ENCODE measurements around the gene ANKRD13B.
"Not testable (repeated sequence)": the region's sequence is repeated elsewhere in the genome, so short reads cannot be mapped to it uniquely, and the experiment has no call there.

ANKRD13B gene

DNA sequence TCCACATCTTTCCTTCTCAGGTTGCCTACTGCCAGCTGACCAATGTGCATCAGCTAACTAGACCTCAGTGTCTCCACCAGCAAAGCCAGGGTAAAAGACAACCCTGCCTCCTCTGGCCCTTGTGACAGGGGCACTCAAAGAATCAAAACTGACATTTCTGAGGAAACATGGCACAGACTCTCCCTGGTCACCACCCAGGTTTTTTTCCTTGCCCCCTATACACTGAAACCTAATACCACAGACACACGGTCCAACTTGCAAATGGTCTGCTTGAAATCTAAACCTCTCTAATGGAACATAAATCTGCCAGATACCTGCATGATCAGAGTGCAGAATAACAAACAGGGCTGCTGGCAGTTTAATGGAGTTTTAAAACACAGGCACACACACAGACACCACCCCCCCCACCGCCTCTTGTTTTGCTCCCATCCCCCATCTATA is 49.3 kb downstream of the ANKRD13B start:
- DNase-seq (ENCODE audit: low spot score) = no peak
- FAIRE-seq = no peak

DNA sequence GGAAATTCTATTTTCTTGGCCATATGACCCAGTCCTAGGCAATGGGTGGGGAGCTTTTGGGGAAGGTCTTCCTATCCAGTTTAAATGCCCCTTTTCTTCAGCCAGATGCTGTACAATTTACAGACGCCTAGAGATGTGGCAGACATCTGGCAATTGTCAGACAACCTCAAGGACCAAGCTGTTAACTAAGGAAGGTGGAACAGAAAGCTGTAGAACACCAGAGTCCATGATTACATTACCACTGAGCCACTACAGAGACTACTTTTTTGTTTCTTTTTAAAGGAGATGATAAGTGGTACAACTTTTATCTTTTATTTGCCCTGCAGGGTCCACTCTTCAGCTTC is 50.9 kb downstream of the ANKRD13B start:
- DNase-seq (ENCODE audit: low spot score) (no peak), FAIRE-seq (no peak)

DNA sequence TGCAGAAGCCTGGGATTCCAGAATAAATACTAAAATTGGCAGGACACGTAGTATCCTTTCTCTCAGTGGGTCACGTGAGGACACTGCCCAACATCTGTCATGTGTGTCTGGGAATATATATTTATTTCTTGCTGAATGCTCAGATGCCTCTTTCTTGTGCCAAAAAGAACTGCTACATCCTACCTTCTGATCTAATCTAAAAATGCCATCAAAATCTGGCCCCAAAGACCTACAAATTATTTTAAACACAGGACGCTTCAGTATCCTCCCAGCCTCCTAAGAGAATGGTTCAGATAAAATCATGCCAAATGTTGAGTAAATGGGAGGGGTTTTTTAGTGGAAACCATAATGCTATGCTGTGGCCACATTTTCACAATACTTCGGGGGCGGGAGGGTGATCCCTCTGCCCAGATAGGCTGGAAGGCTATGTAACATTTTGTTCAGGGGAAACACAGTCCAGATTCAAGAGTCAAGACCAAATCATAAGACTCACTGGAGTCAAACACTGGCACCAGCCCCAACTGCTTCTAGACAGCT is 52.7 kb downstream of the ANKRD13B start:
- FAIRE-seq (no peak), DNase-seq (ENCODE audit: low spot score) (no peak)

DNA sequence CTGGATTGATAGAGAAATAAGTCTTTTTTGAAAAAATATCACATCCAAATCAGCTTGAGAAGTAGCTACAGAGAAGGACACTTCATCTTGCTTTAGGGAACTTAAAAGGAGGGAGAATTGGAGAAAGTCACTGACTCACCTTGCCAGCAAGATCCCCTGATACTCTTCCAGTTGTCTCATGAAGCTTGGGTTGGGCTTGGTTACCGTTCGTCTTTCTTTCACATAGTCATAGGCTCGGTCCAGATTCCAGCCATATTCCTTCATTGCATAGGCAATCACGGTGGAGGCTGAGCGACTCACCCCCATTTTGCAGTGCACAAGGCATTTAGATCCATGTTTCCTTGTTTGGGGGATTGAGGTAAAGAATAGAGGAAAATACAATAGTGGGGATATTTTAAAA is 55.1 kb downstream of the ANKRD13B start:
- FAIRE-seq (no peak), DNase-seq (ENCODE audit: low spot score) (no peak)

DNA sequence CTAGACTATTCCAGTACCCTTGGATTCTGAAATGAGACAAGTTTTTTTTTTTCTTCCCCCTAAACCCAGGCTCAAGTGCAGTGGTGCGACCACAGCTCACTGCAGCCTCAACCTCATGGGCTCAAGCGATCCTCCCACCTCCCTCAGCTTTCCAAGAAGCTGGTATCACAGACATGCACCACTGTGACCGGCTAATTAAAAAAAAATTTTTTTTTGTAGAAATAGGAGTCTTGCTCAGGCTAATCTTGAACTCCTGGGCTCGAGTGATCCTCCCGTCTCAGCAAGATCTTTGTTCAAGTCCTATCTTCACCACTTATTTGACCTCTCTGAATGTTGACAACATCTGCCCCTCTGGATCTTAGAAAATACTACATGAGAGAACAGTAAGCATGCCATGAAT is 56.4 kb downstream of the ANKRD13B start:
- no peak for DNase-seq (ENCODE audit: low spot score)
- no peak for FAIRE-seq

DNA sequence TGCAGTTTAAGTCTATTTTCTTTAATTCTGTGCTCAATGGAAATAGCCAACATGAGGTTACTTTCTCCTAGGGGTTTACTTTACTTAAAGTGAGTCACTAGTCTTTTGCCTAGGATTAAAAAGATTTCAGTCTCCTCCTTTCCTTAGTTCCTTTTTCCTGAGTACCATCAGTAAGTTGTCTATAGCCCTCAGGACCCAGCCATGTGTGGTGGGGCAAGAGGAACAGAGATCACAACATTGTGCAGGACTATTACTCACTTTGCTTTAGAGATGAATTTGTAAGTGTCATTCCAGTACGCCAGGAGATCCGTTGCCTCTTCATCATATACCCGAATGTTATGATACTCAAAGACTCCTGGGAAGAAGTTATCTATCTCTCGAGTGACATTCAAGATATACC is 57.5 kb downstream of the ANKRD13B start:
- DNase-seq (ENCODE audit: low spot score) (no peak), FAIRE-seq (no peak)

DNA sequence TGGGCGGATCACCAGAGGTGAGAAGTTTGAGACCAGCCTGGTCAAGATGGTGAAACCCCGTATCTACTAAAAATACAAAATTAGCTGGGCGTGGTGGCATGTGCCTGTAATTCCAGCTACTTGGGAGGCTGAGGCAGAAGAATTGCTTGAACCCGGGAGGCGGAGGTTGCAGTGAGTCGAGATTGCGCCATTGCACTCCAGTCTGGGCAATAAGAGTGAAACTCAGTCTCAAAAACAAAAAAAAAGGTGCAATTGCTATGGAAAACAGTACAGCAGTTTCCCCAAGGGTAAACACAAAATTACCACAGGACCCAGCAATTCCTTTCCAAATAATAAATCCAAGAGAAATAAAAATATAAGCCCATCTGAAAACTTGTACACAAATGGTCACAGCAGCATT is 59.0 kb downstream of the ANKRD13B start:
- DNase-seq (ENCODE audit: low spot score); FAIRE-seq: not testable (repeated sequence)

DNA sequence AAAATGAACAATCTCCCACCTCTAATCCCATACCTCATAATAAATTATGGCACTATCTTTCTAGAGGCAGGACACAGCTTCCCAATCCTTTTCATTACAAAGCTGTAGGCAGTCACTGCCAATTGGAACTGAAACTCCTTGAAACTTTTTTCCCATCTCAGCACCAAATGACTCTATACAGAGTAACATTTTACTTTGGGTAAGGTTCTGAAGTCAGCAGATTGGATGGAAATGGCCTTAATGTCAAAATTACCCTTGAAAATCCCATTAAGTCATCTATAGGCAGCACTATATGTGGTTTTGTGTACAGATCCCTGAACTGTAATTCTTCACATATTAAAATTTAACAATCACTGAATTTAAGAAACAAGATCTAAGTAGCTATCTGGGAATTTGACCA is 60.0 kb downstream of the ANKRD13B start:
- DNase-seq (ENCODE audit: low spot score) (no peak), FAIRE-seq (no peak)

DNA sequence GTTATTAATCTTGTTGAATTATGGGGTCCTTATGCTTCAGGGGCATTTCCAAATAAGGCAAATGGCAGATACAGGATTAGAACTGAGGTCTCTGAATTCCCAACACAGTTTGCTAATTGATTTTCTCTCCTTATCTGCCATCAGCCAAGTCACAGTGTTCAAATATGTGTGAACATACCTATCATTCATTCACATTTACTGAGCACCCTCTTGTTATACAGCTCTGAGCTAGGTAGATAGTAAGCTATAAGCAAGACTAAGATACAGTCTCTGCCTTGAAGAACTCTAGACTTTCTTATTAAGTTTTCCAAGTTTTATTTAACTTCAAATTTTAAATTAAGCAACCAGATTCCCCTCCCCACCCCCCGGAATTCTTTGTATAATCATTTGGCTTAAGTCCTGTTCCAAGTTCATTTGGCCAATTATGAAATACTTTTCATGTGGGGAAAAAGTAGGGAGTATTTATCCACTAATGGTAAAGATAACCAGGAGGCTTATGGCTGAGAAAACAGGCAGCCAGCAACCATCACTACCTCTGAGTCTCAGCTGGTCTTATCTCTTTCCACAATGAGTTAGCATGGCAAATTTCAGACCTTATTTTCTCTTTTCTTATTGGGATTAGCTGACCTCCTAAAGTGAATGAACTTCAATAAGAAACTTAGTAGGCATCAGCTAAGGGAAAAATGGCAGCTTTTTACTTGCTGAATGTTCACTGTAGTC is 61.2 kb downstream of the ANKRD13B start:
- no peak for FAIRE-seq
- DNase-seq (ENCODE audit: low spot score) = no peak

DNA sequence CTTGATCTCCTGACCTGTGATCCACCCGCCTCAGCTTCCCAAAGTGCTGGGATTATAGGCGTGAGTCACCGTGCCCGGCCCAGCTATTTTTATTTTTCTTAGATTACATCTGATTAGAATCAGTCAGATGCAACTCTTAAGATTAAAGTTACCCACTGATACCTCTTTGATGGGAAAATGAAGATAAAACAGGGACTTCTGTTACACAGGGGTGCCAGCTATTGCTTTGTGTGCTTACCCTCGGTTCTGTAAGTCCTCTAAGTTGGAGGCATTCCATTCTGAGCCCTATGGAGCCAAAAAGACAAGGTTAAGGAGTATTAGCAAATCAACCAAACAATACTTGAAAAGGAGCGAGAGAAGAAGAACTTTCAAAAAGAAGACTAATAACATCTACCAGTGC is 62.4 kb downstream of the ANKRD13B start:
- DNase-seq (ENCODE audit: low spot score) (no peak), FAIRE-seq (no peak)

DNA sequence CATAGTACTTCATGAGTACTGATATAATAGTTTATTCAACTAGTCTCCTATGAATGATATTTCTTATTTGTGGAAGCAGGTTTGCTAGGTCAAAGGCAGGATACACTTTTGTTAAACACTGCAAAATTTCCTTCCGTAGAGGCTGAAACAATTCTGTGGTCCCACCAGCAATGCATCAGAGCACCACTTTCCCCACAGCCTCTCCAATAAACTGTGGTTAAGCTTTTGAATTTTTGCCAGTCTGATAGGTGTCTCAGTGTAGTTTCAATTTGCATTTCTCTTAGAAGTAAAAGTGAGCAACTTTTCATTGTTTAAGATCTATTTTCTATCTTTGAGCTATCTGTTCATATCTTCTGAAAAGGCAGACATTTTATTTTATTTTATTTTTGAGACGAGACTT is 66.2 kb downstream of the ANKRD13B start:
- no peak for DNase-seq (ENCODE audit: low spot score)
- no peak for FAIRE-seq

DNA sequence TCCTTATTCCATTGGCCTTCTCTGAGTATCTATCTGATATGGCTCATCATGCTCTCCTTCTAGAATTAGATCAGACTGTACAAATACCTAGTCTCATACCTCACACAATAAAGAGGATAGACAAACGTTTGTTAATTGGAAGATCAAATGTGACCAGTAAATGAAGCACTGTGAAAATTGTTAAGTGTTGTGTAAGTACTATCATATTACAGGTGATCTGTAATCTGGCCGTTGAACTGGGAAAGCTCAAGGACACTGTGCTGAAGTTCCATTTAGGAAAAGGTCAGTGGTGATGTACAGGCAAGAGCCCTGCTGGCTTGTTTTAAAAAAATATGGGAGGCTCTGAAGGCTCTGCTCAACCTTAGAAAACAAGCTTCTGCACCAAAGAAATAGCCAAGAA is 68.3 kb downstream of the ANKRD13B start:
- no peak for FAIRE-seq
- no peak for DNase-seq (ENCODE audit: low spot score)

DNA sequence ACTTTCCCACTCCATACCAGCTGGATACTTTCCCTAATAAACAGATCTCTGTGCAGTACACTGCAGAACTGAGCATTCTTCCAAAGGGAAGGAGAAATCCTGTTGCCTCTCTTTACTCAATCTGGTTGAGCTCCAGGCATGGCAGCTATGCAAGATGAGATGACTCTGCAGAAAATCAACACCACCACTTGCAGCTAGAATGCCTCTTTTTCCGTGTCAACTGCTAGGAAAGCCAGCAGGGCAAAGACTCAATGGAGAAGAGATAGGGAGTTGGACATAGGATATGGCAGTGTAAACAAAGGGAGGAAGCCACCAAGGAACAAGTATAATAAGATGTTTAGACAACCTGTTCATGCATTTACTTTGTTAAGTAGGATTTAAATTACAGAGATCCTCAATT is 70.2 kb downstream of the ANKRD13B start:
- FAIRE-seq (no peak), DNase-seq (ENCODE audit: low spot score) (no peak)

All from RCC 7860 (cell line).